Stimulated activated naive CD8-positive, alpha-beta T cell treated with anti-CD3 and anti-CD28 coated beads, Interleukin-15, Interleukin-2, amounts not matched to agents 100 ng/mL and 50 ng/mL, for 24 hours (primary cell): ENCODE results near the gene GOLIM4.
A peak's percentile ranks its signal among the peaks of the same experiment; 100 is the strongest.
"Not testable (repeated sequence)": the region's sequence is repeated elsewhere in the genome, so short reads cannot be mapped to it uniquely, and the experiment has no call there.

Experiments used
- H3K27ac Mint-ChIP-seq: one replicate; pipeline ENCODE4 v1.8.0; 2021; ENCODE audit warnings: mild to moderate bottlenecking, mixed read lengths
- H3K27me3 Mint-ChIP-seq: one replicate; pipeline ENCODE4 v1.8.0; 2021; ENCODE audit warnings: mixed read lengths
- H3K36me3 Mint-ChIP-seq: one replicate; pipeline ENCODE4 v1.8.0; 2021; ENCODE audit warnings: low read depth, mixed read lengths
- H3K4me1 Mint-ChIP-seq: one replicate; pipeline ENCODE4 v1.8.0; 2021; ENCODE audit warnings: low read depth, mixed read lengths
- H3K4me3 Mint-ChIP-seq: one replicate; pipeline ENCODE4 v1.8.0; 2021; ENCODE audit warnings: mild to moderate bottlenecking, mixed read lengths
- H3K9me3 Mint-ChIP-seq: one replicate; pipeline ENCODE4 v1.8.0; 2021; ENCODE audit warnings: mixed read lengths

The GOLIM4 gene

GRCh38 chr3:168095611-168096209, at the start of gene GOLIM4:
GOLIM4 (minus strand) TSS chr3:168095924; CDS start chr3:168095285, 639 bp downstream.
- Mint-ChIP-seq H3K4me3 (peak within 1 kb of the TSS; percentile 86), H3K4me1 (peaks cover 24% of the 10 kb centered on the region), H3K27me3 (peaks cover 48% of the 10 kb centered on the region), H3K27ac (peak within 1 kb of the TSS; percentile 96), H3K9me3 (no peaks in the 10 kb centered on the region), H3K36me3 (no peaks in the 10 kb centered on the region)

DNA sequence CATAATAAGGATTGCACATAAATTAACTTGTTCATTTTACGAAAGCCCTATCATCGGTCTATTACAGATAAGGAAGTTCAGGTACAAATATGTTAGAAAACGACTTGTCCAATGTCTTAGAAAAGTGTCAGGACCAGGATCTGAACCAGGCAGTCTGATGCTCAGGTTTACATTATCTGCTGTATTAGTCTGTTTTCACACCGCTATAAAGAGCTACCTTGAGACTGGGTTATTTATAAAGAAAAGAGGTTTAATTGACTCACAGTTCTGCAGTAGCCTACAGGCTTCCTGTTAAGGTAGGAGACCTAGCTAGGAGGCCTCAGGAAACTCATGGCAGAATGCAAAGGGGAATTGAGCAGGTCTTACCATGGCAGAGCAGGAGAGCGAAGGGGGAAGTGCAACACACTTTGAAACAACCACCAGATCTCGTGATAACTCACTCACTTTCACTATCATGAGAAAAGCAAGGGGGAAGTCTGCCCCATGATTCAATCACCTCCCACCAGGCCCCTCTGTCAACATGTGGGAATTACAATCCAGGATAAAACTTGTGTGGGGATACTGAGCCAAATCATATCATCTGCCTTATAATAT, 45.8 kb upstream of the GOLIM4 start:
- Mint-ChIP-seq H3K27me3 (no peaks in the 10 kb centered on the region), H3K36me3 (no peaks in the 10 kb centered on the region), H3K4me3 (no peak overlapping the region), H3K9me3 (no peaks in the 10 kb centered on the region), H3K27ac (no peak overlapping the region), H3K4me1 (no peaks in the 10 kb centered on the region)

- H3K4me1 Mint-ChIP-seq, result no peaks in the 10 kb centered on the region
- H3K27ac Mint-ChIP-seq, result no peak overlapping the region
- H3K27me3 Mint-ChIP-seq, result no peaks in the 10 kb centered on the region
- H3K9me3 Mint-ChIP-seq, result no peaks in the 10 kb centered on the region
- H3K4me3 Mint-ChIP-seq, result no peak overlapping the region
- H3K36me3 Mint-ChIP-seq, result no peaks in the 10 kb centered on the region
These were observed 44.2 kb upstream of the GOLIM4 start for GRCh38 chr3:168139947-168140346.

- H3K4me3 Mint-ChIP-seq, result no peak overlapping the region
- H3K9me3 Mint-ChIP-seq, result no peaks in the 10 kb centered on the region
- no peaks in the 10 kb centered on the region for H3K4me1 Mint-ChIP-seq
- no peak overlapping the region for H3K27ac Mint-ChIP-seq
- H3K27me3 Mint-ChIP-seq, result no peaks in the 10 kb centered on the region
- no peaks in the 10 kb centered on the region for H3K36me3 Mint-ChIP-seq
These were observed 42.7 kb upstream of the GOLIM4 start for GRCh38 chr3:168138421-168138820.

- H3K4me1 Mint-ChIP-seq, result no peaks in the 10 kb centered on the region
These were observed 39.2 kb upstream of the GOLIM4 start for GRCh38 chr3:168134931-168135330.

DNA sequence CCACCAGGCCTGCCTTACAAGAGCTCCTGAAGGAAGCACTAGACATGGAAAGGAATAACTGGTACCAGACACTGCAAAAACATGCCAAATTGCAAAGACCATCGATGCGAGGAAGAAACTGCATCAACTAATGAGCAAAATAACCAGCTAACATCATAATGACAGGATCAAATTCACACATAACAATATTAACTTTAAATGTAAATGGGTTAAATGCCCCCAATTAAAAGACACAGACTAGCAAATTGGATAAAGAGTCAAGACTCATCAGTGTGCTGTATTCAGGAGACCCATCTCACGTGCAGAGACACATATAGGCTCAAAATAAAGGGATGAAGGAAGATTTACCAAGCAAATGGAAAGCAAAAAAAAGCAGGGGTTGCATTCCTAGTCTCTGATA, 34.5 kb upstream of the GOLIM4 start:
- not testable (repeated sequence) for H3K27ac Mint-ChIP-seq, H3K4me3 Mint-ChIP-seq, H3K4me1 Mint-ChIP-seq, H3K36me3 Mint-ChIP-seq
- peaks cover 23% of the 10 kb centered on the region for H3K9me3 Mint-ChIP-seq
- H3K27me3 Mint-ChIP-seq, result peaks cover 12% of the 10 kb centered on the region

More at GRCh38 chr3:168134931-168135330, 39.2 kb upstream of the GOLIM4 start:
- no peak overlapping the region for H3K4me3 Mint-ChIP-seq
- no peak overlapping the region for H3K27ac Mint-ChIP-seq
- H3K27me3 Mint-ChIP-seq, result no peaks in the 10 kb centered on the region
- H3K9me3 Mint-ChIP-seq, result peaks cover 4% of the 10 kb centered on the region
- no peaks in the 10 kb centered on the region for H3K36me3 Mint-ChIP-seq

- not testable (repeated sequence) for H3K27ac Mint-ChIP-seq, H3K4me1 Mint-ChIP-seq, H3K36me3 Mint-ChIP-seq, H3K4me3 Mint-ChIP-seq
- H3K9me3 Mint-ChIP-seq, result peaks cover 23% of the 10 kb centered on the region
- H3K27me3 Mint-ChIP-seq, result peaks cover 12% of the 10 kb centered on the region
These were observed 32.7 kb upstream of the GOLIM4 start for GRCh38 chr3:168128463-168128862.

GRCh38 chr3:168127466-168127865, 31.7 kb upstream of the GOLIM4 start:
- H3K27ac Mint-ChIP-seq, result no peak overlapping the region
- no peaks in the 10 kb centered on the region for H3K4me1 Mint-ChIP-seq
- H3K4me3 Mint-ChIP-seq, result no peak overlapping the region
- peaks cover 23% of the 10 kb centered on the region for H3K9me3 Mint-ChIP-seq
- H3K36me3 Mint-ChIP-seq, result no peaks in the 10 kb centered on the region
- peaks cover 12% of the 10 kb centered on the region for H3K27me3 Mint-ChIP-seq

DNA sequence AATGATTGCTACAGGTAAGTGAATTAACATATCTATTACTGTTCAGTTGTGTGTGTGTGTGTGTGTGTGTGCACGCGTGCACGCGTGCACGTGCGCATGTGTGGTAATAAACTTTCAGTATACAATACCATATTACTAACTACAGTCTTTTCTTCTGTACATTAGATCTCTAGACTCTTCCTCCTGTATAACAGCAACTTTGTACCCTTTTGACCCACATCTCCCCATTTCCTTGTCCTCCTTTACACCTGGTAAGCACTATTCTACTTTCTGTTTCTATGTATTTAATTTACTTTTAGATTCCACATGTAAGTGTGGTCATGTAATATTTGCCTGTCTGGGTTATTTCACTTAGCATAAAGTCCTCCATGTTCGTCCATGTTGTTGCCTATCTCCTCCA, 29.1 kb upstream of the GOLIM4 start:
- Mint-ChIP-seq H3K27ac (no peak overlapping the region), H3K27me3 (peaks cover 12% of the 10 kb centered on the region), H3K9me3 (peaks cover 18% of the 10 kb centered on the region), H3K4me1 (no peaks in the 10 kb centered on the region), H3K4me3 (no peak overlapping the region), H3K36me3 (no peaks in the 10 kb centered on the region)

DNA sequence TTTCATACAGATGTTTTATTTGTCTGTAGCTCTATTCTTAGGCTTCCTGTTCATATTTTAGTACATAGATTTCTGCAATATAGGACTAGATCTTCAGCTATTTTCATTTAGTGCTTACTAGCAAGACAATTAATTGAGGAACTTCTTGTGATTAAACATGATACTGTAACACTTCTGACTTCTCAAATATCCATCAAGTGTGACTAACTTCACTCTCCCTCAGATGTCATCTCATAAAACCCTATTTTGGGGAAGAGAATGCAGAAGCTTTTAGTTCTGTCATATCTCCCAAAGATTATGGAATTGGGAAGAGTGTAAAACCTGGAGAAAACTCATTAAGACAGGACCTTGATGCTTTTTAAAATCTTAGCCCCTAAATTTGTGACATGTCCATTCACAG, 28.6 kb upstream of the GOLIM4 start:
- peaks cover 14% of the 10 kb centered on the region for H3K9me3 Mint-ChIP-seq
- H3K4me1 Mint-ChIP-seq, result no peaks in the 10 kb centered on the region
- no peak overlapping the region for H3K27ac Mint-ChIP-seq
- no peak overlapping the region for H3K4me3 Mint-ChIP-seq
- H3K27me3 Mint-ChIP-seq, result peaks cover 7% of the 10 kb centered on the region
- H3K36me3 Mint-ChIP-seq, result no peaks in the 10 kb centered on the region

- Mint-ChIP-seq H3K36me3 (no peaks in the 10 kb centered on the region), H3K27ac (no peak overlapping the region), H3K9me3 (peaks cover 11% of the 10 kb centered on the region), H3K4me1 (no peaks in the 10 kb centered on the region), H3K4me3 (no peak overlapping the region), H3K27me3 (peaks cover 4% of the 10 kb centered on the region)
These were observed 27.8 kb upstream of the GOLIM4 start for GRCh38 chr3:168123201-168124176.

- no peaks in the 10 kb centered on the region for H3K4me1 Mint-ChIP-seq
- H3K4me3 Mint-ChIP-seq, result no peak overlapping the region
- H3K36me3 Mint-ChIP-seq, result no peaks in the 10 kb centered on the region
- no peak overlapping the region for H3K27ac Mint-ChIP-seq
- no peaks in the 10 kb centered on the region for H3K27me3 Mint-ChIP-seq
- peaks cover 2% of the 10 kb centered on the region for H3K9me3 Mint-ChIP-seq
These were observed 25.7 kb upstream of the GOLIM4 start for GRCh38 chr3:168121184-168122017.

DNA sequence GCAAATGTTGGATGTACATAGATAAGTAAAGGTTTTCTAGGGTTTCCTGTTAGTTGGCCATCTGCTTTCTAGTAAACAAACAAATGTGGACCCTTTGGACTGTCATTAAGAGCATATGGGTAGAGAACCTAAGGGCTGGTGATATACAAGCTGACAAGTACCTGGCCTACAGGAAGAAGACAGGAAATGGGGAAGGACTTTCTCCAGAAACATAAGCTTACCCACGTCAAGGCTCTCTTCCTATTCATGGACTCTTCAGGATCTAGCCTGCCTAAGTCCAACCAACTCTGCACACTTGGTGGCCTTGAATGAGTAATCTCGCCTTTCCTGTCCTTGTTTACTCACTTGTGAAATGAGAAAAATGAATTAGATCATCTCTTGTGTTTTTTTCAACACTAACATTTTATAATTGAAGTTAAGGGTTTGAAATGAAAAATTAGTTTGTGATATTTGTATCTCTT, 22.2 kb upstream of the GOLIM4 start:
- no peaks in the 10 kb centered on the region for H3K36me3 Mint-ChIP-seq
- no peaks in the 10 kb centered on the region for H3K9me3 Mint-ChIP-seq
- H3K4me3 Mint-ChIP-seq, result no peak overlapping the region
- no peak overlapping the region for H3K27ac Mint-ChIP-seq
- no peaks in the 10 kb centered on the region for H3K27me3 Mint-ChIP-seq
- no peaks in the 10 kb centered on the region for H3K4me1 Mint-ChIP-seq

- H3K4me1 Mint-ChIP-seq, result no peaks in the 10 kb centered on the region
- H3K27me3 Mint-ChIP-seq, result no peaks in the 10 kb centered on the region
- H3K27ac Mint-ChIP-seq, result no peak overlapping the region
- no peak overlapping the region for H3K4me3 Mint-ChIP-seq
- no peaks in the 10 kb centered on the region for H3K9me3 Mint-ChIP-seq
- no peaks in the 10 kb centered on the region for H3K36me3 Mint-ChIP-seq
These were observed 21.3 kb upstream of the GOLIM4 start for GRCh38 chr3:168117059-168117458.
